Chondrocyte (in vitro differentiated cells): ENCODE results near the gene ARMC9. TPM values are rescaled to one million over a fixed set of nuclear protein-coding genes. Genes with fewer than 3 reads are reported as not detected.
A peak's percentile ranks its signal among the peaks of the same experiment; 100 is the strongest.

Experiments
- DNase-seq: peaks from one replicate; pipeline ENCODE4 v3.0.0; 2021; ENCODE audit warnings: mixed read lengths, low spot score
- H3K27ac Mint-ChIP-seq: one replicate; pipeline ENCODE4 v1.8.0; 2021; ENCODE audit warnings: mild to moderate bottlenecking, moderate library complexity, mixed read lengths; ENCODE audit not compliant: unreplicated experiment
- H3K27me3 Mint-ChIP-seq: 2 replicates; pipeline ENCODE4 v1.8.0; 2021; ENCODE audit warnings: low read depth, mixed read lengths
- H3K36me3 Mint-ChIP-seq: 2 replicates; pipeline ENCODE4 v1.8.0; 2021; ENCODE audit warnings: low read depth, mixed read lengths
- H3K4me1 Mint-ChIP-seq: 2 replicates; pipeline ENCODE4 v1.8.0; 2021; ENCODE audit warnings: low read depth, mild to moderate bottlenecking, mixed read lengths
- H3K4me3 Mint-ChIP-seq: one replicate; pipeline ENCODE4 v1.8.0; 2021; ENCODE audit warnings: mild to moderate bottlenecking, moderate library complexity, mixed read lengths; ENCODE audit not compliant: unreplicated experiment
- H3K9me3 Mint-ChIP-seq: 2 replicates; pipeline ENCODE4 v1.8.0; 2021; ENCODE audit warnings: low read depth, mixed read lengths
- total RNA-seq: library from RNA; stranded (reverse); gene quantifications from 3 replicates; pipeline ENCODE4 v1.2.1, GENCODE V29; 2021
- TF ChIP-seq, protein P1 (sequence below): fragments of 200-600 bp; sonication (generic); IDR thresholded peaks from 2 replicates; pipeline ENCODE4 v1.5.0; 2021; ENCODE audit warnings: antibody characterized with exemption, mild to moderate bottlenecking, moderate library complexity

The ARMC9 gene
- total RNA-seq, 1 donor from 2014 or later = 188 TPM

DNA sequence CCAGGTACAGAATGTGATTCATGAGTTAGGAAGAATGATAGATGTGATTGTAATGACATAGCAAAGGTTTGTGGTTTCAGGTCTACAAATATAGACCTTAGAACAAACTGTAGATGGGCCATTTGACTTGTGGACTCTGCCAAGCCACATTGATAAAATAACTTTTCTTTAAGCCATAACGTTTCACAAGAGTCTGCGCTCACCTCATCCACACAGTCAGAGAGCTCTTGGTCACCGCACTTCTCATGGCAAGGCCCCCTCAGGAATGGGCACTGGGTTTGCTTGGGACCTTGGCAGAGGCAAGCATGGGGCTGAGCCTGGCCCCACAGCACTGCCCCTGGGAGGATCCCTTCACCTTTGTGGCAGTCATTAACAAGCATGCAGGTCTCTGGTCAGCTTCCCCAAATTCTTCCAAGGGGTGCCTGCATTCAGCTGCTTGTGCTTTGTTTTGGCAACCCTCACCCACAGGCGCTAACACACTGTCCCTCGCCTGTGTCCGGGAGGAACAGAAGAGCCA, 14.0 kb downstream of the ARMC9 start:
- Mint-ChIP-seq H3K27ac (peak overlapping the region; percentile 95), H3K4me1 (peaks cover 57% of the 10 kb centered on the region), H3K9me3 (no peaks in the 10 kb centered on the region), H3K4me3 (peak overlapping the region; percentile 37), H3K27me3 (no peaks in the 10 kb centered on the region), H3K36me3 (peaks cover 49% of the 10 kb centered on the region)
- TF ChIP-seq, protein P1, sequence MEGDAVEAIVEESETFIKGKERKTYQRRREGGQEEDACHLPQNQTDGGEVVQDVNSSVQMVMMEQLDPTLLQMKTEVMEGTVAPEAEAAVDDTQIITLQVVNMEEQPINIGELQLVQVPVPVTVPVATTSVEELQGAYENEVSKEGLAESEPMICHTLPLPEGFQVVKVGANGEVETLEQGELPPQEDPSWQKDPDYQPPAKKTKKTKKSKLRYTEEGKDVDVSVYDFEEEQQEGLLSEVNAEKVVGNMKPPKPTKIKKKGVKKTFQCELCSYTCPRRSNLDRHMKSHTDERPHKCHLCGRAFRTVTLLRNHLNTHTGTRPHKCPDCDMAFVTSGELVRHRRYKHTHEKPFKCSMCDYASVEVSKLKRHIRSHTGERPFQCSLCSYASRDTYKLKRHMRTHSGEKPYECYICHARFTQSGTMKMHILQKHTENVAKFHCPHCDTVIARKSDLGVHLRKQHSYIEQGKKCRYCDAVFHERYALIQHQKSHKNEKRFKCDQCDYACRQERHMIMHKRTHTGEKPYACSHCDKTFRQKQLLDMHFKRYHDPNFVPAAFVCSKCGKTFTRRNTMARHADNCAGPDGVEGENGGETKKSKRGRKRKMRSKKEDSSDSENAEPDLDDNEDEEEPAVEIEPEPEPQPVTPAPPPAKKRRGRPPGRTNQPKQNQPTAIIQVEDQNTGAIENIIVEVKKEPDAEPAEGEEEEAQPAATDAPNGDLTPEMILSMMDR = no peak
- DNase-seq = no peak

DNA sequence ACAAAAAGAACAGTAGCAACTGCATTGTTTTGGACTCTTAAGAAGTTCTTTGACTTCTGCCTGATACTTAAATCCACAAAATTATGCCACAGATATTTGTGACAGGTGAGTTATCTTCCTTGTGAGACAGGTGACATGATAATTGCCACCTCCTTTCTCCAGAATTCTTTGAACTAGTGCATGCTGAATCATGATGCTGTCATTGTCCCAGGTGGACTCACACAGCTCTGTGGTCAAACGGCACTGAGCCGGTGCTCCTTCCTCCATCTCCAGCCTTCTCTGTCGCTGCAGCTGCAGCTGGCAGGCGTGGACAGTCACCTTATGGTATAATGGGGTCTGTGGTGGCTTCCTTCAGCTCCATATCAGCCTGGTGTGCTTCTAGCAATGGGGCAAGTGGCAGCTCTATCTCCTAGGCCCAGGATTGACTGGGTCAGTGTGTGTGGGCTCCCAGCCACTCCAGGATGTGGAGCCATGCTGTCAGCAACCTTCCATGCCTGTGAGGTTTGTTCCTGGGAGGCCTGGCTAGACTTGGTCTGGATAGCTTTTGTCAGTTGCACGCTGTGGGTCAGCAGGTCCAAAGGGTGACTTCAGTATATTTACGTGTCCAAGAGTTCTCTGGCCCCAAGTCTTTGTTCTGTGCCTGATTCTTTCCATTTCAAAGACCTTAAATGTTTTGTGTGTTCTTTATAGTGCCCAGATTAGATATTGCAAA, 15.7 kb downstream of the ARMC9 start:
- Mint-ChIP-seq H3K4me1 (peaks cover 58% of the 10 kb centered on the region), H3K27me3 (no peaks in the 10 kb centered on the region)
- TF ChIP-seq, protein P1 = no peak

DNA sequence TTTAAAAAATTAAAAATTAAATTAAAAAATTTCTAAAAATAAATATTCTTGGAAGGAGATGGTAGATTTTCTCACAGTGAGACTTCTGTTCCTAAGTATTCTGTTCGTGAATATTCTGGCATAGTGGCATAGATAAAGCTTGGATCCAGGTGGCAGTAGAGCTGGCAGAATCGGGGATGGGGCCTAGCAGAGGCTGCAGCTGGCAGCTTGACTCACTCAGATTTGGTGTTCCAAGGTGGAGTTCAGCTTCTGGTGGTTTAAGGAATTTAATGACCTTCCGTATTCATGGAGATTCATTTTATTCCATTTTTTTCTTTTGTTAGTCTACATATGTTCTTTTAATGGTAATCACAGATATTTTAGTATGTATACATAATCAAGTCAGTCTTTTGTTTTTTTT, 19.9 kb downstream of the ARMC9 start:
- TF ChIP-seq, protein P1 = peak; percentile 16
- Mint-ChIP-seq H3K4me3 (no peak overlapping the region), H3K27ac (peak overlapping the region; percentile 55), H3K9me3 (peaks cover 9% of the 10 kb centered on the region), H3K36me3 (peaks cover 57% of the 10 kb centered on the region), H3K4me1 (peaks cover 66% of the 10 kb centered on the region), H3K27me3 (no peaks in the 10 kb centered on the region)
- DNase-seq = no peak

More for the DNA sequence above, 15.7 kb downstream of the ARMC9 start:
- Mint-ChIP-seq H3K4me3 (no peak overlapping the region), H3K36me3 (peaks cover 52% of the 10 kb centered on the region), H3K27ac (peak overlapping the region; percentile 51), H3K9me3 (no peaks in the 10 kb centered on the region)
- no peak for DNase-seq

DNA sequence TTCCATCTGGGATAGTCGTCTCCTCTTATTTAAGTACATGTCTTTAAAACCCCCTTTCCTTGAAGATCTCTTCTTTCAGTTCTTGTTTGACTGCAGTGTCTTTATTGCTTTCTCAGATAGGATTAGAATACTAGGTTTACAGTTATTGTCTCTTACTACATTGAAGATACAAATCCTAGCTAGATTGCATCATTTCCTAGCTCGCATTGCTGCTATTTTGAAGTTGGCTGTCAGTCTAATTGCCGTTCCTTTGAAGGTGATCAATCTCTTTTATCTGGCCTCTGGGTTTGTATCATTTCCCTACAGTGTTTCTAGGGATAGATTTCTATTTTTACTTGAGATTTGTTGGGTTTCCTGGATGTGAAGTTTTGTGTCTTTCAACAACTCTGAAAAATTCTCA, 20.9 kb downstream of the ARMC9 start:
- Mint-ChIP-seq H3K4me1 (peaks cover 67% of the 10 kb centered on the region), H3K27ac (peak overlapping the region; percentile 99), H3K27me3 (no peaks in the 10 kb centered on the region), H3K4me3 (no peak overlapping the region), H3K36me3 (peaks cover 51% of the 10 kb centered on the region), H3K9me3 (peaks cover 9% of the 10 kb centered on the region)
- DNase-seq = no peak
- TF ChIP-seq, protein P1 = no peak

DNA sequence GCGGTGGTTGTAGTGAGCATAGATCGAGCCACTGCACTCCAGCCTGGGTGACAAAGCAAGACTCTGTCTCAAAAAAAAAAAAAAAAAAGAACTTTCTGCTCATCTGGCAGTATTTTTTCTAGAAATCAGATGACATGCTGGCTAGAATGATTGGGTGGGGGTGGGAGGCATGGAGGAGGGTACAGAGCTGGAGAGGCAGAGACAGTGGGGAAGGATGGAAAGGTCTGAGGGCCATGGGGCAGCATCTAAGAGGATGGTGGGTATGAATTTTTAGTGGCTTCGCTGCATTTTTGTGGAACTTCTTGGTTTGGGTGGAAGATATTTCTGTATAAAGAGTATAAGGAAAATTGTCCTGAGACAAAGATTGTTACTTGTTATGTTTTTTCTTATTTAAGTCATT, 23.3 kb downstream of the ARMC9 start:
- H3K4me1 Mint-ChIP-seq = peaks cover 73% of the 10 kb centered on the region
- H3K27me3 Mint-ChIP-seq = no peaks in the 10 kb centered on the region
- peak overlapping the region; percentile 99 for H3K27ac Mint-ChIP-seq
- H3K36me3 Mint-ChIP-seq = peaks cover 39% of the 10 kb centered on the region
- H3K4me3 Mint-ChIP-seq = peak overlapping the region; percentile 40
- TF ChIP-seq, protein P1 = no peak
- DNase-seq = no peak
- H3K9me3 Mint-ChIP-seq = peaks cover 9% of the 10 kb centered on the region
